ACC112 (cell line): ENCODE measurements around the gene CD53.
"Not testable (repeated sequence)": the region's sequence is repeated elsewhere in the genome, so short reads cannot be mapped to it uniquely, and the experiment has no call there.

Experiments
- H2AFZ ChIP-seq: fragments of 200-600 bp; sonication (generic); one replicate; pipeline ENCODE4 v1.6.0; 2017; ENCODE audit warnings: antibody characterized with exemption, low read length; ENCODE audit not compliant: unreplicated experiment
- H3K27ac ChIP-seq: fragments of 200-600 bp; sonication (generic); 2 replicates; pipeline ENCODE4 v1.5.1; 2014; ENCODE audit warnings: low read depth, mild to moderate bottlenecking, antibody characterized with exemption, low read length, moderate library complexity
- H3K27me3 ChIP-seq: fragments of 200-600 bp; sonication (generic); 2 replicates; pipeline ENCODE4 v1.6.1; 2014; ENCODE audit warnings: mild to moderate bottlenecking, antibody characterized with exemption, low read length, moderate library complexity, mixed read lengths; ENCODE audit not compliant: insufficient read depth
- H3K36me3 ChIP-seq: fragments of 200-600 bp; sonication (generic); 2 replicates; pipeline ENCODE4 v1.6.1; 2016; ENCODE audit warnings: mild to moderate bottlenecking, antibody characterized with exemption, low read length, moderate library complexity, mixed read lengths; ENCODE audit not compliant: insufficient read depth
- H3K4me1 ChIP-seq: fragments of 200-600 bp; sonication (generic); one replicate; pipeline ENCODE4 v1.6.1; 2016; ENCODE audit warnings: low read length, mixed read lengths; ENCODE audit not compliant: insufficient read depth, unreplicated experiment, control insufficient read depth
- H3K4me3 ChIP-seq: fragments of 200-600 bp; sonication (generic); 2 replicates; pipeline ENCODE4 v1.5.1; 2014; ENCODE audit warnings: mild to moderate bottlenecking, low read depth, low read length
- H3K79me2 ChIP-seq: fragments of 200-600 bp; sonication (generic); one replicate; pipeline ENCODE4 v1.6.0; 2016; ENCODE audit warnings: low read length; ENCODE audit not compliant: control insufficient read depth, unreplicated experiment, insufficient read depth

The CD53 gene

DNA sequence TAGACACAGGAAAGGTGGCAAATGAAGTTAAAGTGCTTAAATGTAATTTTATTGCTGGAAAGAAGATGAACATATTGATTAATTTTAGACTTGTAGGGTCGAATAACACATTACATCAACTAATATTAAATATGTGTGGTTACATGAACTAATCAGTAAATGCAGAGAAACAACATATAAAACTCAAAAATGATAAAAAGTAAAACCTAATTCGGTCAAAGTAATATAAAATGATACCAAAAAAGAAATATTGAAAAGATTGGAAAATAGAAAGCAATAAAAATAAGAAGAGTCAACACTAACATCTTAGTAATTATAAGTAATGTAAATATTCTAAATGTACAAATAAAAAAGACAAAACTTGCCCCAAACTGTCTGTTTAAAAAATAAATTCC, 43.3 kb downstream of the CD53 start:
- no peaks in the 10 kb centered on the region for H3K36me3 ChIP-seq
- peaks cover 5% of the 10 kb centered on the region for H3K4me1 ChIP-seq
- H3K4me3 ChIP-seq: peak overlapping the region; percentile 69
- peak overlapping the region; percentile 89 for H2AFZ ChIP-seq
- 0 out of 2 replicates have a peak overlapping the region, but pooled peaks have one; percentile 25 for H3K27ac ChIP-seq
- H3K27me3 ChIP-seq: no peaks in the 10 kb centered on the region
- no peaks in the 10 kb centered on the region for H3K79me2 ChIP-seq

DNA sequence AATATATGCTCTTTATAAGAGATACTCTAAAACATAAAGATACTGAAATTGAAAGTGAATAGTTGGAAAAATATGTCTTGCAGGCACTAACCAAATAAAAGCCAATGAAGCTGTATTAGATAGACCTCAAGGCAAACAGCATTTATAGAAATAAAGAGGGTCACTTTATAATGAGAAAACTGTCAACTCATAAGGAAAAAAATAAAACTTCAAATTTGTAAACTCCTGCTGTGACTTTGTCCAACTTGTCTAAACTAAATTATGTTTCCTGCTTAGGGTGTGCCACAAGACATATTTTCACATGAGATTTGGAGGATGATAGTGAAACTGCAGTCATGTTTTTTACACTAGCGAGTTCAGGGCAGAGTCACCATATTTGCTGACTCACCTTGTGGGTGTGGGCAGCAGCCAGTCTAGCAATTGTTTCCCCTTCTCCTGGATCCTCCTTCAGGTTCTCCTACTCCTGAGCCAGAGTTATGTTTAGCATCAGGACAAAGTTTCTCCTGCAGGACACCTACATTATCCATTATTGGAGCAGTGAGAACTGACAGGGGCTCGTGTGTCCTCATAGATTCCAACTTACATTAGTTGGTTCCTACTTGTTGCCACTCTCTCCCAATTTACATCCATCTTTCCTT, 43.8 kb downstream of the CD53 start:
- H2AFZ ChIP-seq: peak overlapping the region; percentile 89
- H3K4me3 ChIP-seq: peak overlapping the region; percentile 69
- 0 out of 2 replicates have a peak overlapping the region, but pooled peaks have one; percentile 25 for H3K27ac ChIP-seq
- H3K79me2 ChIP-seq: no peaks in the 10 kb centered on the region
- peaks cover 5% of the 10 kb centered on the region for H3K4me1 ChIP-seq
- no peaks in the 10 kb centered on the region for H3K27me3 ChIP-seq
- H3K36me3 ChIP-seq: no peaks in the 10 kb centered on the region

- no peaks in the 10 kb centered on the region for H3K36me3 ChIP-seq
- H3K27ac ChIP-seq: no peak overlapping the region
- H3K79me2 ChIP-seq: no peaks in the 10 kb centered on the region
- H3K4me1 ChIP-seq: peaks cover 5% of the 10 kb centered on the region
- H3K4me3 ChIP-seq: no peak overlapping the region
- no peak overlapping the region for H2AFZ ChIP-seq
- H3K27me3 ChIP-seq: no peaks in the 10 kb centered on the region
Observed at GRCh38 chr1:110918016-110918415, 45.1 kb downstream of the CD53 start.

DNA sequence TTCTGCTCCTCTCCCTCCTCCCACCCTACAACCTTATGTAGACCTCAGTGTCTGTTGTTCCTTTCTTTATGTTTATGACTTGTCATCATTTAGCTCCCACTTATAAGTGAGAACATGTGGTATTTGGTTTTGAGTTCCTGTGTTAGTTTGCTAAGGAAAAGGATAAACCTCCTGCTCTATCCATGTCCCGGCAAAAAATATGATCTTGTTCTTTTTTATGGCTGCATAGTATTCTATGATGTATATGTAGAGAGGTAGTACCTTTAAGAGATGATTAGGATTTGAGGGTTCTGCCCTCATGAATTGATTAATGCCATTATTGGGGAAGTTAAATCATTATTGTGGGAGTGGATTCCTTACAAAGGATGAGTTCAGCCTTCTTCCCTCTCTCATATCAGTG, 49.0 kb downstream of the CD53 start:
- no peaks in the 10 kb centered on the region for H3K27me3 ChIP-seq
- H3K27ac ChIP-seq: no peak overlapping the region
- H2AFZ ChIP-seq: no peak overlapping the region
- H3K79me2 ChIP-seq: no peaks in the 10 kb centered on the region
- H3K4me1 ChIP-seq: peaks cover 4% of the 10 kb centered on the region
- no peak overlapping the region for H3K4me3 ChIP-seq
- H3K36me3 ChIP-seq: no peaks in the 10 kb centered on the region; the same call in 1 of the 2 replicates

DNA sequence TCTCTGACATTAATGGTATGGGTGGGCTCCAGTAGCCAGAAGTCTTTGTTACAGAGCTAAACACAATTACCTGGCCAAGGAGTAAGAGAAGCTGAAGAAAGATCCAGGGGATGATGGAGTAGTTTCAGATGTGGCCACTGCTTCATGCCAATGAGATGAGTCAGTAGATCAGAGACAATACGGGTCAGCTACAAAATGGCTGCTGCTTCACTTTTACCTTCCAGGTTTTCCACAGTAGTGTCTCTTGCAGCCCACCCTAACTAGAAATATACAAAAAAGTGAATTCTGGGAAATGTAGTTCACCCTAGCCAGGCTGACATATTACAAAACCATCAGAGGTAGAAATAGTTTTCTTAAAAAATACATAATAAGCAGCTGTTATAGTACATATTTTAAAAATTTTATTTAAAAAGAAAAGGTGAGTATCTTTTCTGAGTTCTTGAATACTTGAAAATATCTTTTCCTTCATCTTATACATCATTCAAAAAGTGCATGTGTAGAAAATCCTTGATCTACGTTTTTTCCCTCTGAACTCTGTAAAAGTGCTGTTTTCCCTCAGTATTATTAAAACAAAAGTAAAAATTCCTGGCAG, 54.6 kb downstream of the CD53 start:
- no peak overlapping the region for H2AFZ ChIP-seq
- H3K4me1 ChIP-seq: no peaks in the 10 kb centered on the region
- H3K4me3 ChIP-seq: no peak overlapping the region
- H3K36me3 ChIP-seq: no peaks in the 10 kb centered on the region; the same call in 1 of the 2 replicates
- H3K27ac ChIP-seq: no peak overlapping the region
- no peaks in the 10 kb centered on the region for H3K27me3 ChIP-seq
- H3K79me2 ChIP-seq: no peaks in the 10 kb centered on the region

- H3K27me3 ChIP-seq: no peaks in the 10 kb centered on the region
- H3K4me3 ChIP-seq: no peak overlapping the region
- H2AFZ ChIP-seq: no peak overlapping the region
- no peak overlapping the region for H3K27ac ChIP-seq
- H3K79me2 ChIP-seq: no peaks in the 10 kb centered on the region
- no peaks in the 10 kb centered on the region; the same call in 1 of the 2 replicates for H3K36me3 ChIP-seq
- H3K4me1 ChIP-seq: no peaks in the 10 kb centered on the region
Observed at GRCh38 chr1:110928191-110928590, 55.2 kb downstream of the CD53 start.

- Histone ChIP-seq H2AFZ (no peak overlapping the region), H3K4me3 (no peak overlapping the region), H3K4me1 (no peaks in the 10 kb centered on the region), H3K36me3 (no peaks in the 10 kb centered on the region; the same call in 1 of the 2 replicates), H3K79me2 (no peaks in the 10 kb centered on the region), H3K27ac (no peak overlapping the region), H3K27me3 (no peaks in the 10 kb centered on the region)
Observed at GRCh38 chr1:110928904-110929303, 56.0 kb downstream of the CD53 start.

DNA sequence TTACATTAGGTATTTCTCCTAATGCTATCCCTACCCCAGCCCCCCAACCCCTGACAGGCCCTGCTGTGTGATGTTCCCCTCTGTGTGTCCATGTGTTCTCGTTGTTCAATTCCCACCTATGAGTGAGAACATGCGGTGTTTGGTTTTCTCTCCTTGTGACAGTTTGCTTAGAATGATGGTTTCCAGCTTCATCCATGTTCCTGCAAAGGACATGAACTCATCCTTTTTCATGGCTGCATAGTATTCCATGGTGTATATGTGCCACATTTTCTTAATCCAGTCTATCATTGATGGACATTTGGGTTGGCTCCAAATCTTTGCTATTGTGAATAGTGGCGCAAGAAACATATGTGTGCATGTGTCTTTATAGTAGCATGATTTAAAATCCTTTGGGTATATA, 58.1 kb downstream of the CD53 start:
- H3K36me3 ChIP-seq, H3K79me2 ChIP-seq, H2AFZ ChIP-seq, H3K27me3 ChIP-seq, H3K4me1 ChIP-seq, H3K27ac ChIP-seq, H3K4me3 ChIP-seq: not testable (repeated sequence)

- H3K27me3 ChIP-seq: no peaks in the 10 kb centered on the region
- no peak overlapping the region for H2AFZ ChIP-seq
- H3K36me3 ChIP-seq: no peaks in the 10 kb centered on the region
- H3K4me1 ChIP-seq: no peaks in the 10 kb centered on the region
- no peaks in the 10 kb centered on the region for H3K79me2 ChIP-seq
- H3K27ac ChIP-seq: no peak overlapping the region
- H3K4me3 ChIP-seq: no peak overlapping the region
Observed at GRCh38 chr1:110936567-110936966, 63.6 kb downstream of the CD53 start.

DNA sequence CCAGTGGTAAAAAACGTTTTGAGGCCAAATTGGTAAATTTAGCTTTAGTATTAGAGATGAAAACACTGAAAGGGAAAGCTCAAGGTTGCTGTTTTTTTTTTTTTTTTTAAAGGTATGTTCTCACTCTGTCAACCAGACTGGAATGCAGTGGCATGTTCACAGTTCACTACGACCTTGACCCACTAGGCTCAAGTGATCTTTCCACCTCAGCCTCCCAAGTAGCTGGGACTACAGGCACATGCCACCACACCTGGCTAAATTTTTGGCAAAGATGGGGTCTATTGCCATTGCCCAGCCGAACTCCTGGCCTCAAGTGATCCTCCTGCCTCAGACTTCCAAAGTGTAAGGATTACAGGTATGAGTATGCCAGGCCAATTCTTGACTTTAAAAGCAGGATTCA, 71.9 kb downstream of the CD53 start:
- H3K27me3 ChIP-seq: no peaks in the 10 kb centered on the region
- H3K79me2 ChIP-seq: no peaks in the 10 kb centered on the region
- peaks cover 28% of the 10 kb centered on the region for H3K36me3 ChIP-seq
- no peak overlapping the region for H3K4me3 ChIP-seq
- no peak overlapping the region for H3K27ac ChIP-seq
- H2AFZ ChIP-seq: no peak overlapping the region
- H3K4me1 ChIP-seq: peaks cover 14% of the 10 kb centered on the region

DNA sequence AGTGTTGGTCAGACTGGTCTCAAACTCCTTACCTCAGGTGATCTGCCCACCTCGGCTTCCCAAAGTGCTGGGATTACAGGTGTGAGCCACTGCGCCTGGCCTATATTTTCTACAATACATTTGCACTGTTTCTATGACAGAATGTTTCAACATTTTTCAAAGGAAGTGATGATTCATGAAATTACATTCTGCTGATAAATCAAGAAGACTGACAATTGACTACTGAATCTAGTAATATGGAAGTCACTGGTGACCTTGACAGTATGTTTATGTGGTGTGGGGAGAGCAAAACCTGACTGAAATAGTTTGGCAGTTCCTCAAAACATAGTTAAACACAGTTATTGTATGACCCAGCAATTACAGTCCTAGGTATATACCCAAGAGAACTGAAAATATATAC, 72.7 kb downstream of the CD53 start:
- Histone ChIP-seq H2AFZ (no peak overlapping the region), H3K79me2 (no peaks in the 10 kb centered on the region), H3K4me3 (no peak overlapping the region), H3K27ac (no peak overlapping the region), H3K36me3 (peaks cover 32% of the 10 kb centered on the region), H3K4me1 (peaks cover 14% of the 10 kb centered on the region), H3K27me3 (no peaks in the 10 kb centered on the region)
